Panc1 (cell line): ENCODE results near the gene IGFL4.

Source experiments
- CTCF ChIP-seq: fragments of 450-650 bp; IDR thresholded peaks from 2 replicates; pipeline ENCODE4 v1.5.1; 2017; ENCODE audit warnings: mild to moderate bottlenecking
- POLR2AphosphoS5 ChIP-seq: IDR thresholded peaks from 2 replicates; pipeline ENCODE4 v1.6.1; 2012; ENCODE audit warnings: mild to moderate bottlenecking, low read depth, low read length, moderate library complexity
- SIN3A ChIP-seq: IDR thresholded peaks from 2 replicates; pipeline ENCODE4 v1.6.1; 2012; ENCODE audit warnings: low read depth, mild to moderate bottlenecking, low read length, moderate library complexity, borderline replicate concordance; ENCODE audit not compliant: insufficient read depth
- TF ChIP-seq, protein P1 (sequence below), 2 experiments: IDR thresholded peaks; 2 replicates each; pipeline ENCODE4 v1.6.1; 2011 to 2012; ENCODE audit warnings: low read depth in 2 of 2, control low read depth in 1 of 2, low read length in 1 of 2, mild to moderate bottlenecking in 1 of 2, moderate library complexity in 1 of 2; ENCODE audit not compliant: insufficient read depth in 1 of 2

GRCh38 chr19:46090444-46090843, 49.6 kb upstream of the IGFL4 start:
- TF ChIP-seq CTCF (no peak), SIN3A (no peak), POLR2AphosphoS5 (no peak)
- TF ChIP-seq, protein P1, sequence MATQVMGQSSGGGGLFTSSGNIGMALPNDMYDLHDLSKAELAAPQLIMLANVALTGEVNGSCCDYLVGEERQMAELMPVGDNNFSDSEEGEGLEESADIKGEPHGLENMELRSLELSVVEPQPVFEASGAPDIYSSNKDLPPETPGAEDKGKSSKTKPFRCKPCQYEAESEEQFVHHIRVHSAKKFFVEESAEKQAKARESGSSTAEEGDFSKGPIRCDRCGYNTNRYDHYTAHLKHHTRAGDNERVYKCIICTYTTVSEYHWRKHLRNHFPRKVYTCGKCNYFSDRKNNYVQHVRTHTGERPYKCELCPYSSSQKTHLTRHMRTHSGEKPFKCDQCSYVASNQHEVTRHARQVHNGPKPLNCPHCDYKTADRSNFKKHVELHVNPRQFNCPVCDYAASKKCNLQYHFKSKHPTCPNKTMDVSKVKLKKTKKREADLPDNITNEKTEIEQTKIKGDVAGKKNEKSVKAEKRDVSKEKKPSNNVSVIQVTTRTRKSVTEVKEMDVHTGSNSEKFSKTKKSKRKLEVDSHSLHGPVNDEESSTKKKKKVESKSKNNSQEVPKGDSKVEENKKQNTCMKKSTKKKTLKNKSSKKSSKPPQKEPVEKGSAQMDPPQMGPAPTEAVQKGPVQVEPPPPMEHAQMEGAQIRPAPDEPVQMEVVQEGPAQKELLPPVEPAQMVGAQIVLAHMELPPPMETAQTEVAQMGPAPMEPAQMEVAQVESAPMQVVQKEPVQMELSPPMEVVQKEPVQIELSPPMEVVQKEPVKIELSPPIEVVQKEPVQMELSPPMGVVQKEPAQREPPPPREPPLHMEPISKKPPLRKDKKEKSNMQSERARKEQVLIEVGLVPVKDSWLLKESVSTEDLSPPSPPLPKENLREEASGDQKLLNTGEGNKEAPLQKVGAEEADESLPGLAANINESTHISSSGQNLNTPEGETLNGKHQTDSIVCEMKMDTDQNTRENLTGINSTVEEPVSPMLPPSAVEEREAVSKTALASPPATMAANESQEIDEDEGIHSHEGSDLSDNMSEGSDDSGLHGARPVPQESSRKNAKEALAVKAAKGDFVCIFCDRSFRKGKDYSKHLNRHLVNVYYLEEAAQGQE (IDR thresholded peaks at IDR 0.05; ENCODE audit: insufficient read depth in 1 of 2, low read depth in 2 of 2, low read length in 1 of 2): no peak
